HUES6 (cell line): ENCODE measurements around the gene C1orf74.

Experiments
- H3K27ac ChIP-seq: 2 replicates; pipeline ENCODE4 v1.7.0; 2013; ENCODE audit warnings: low read depth, mild to moderate bottlenecking, low read length, inconsistent platforms
- H3K27me3 ChIP-seq: 2 replicates; pipeline ENCODE4 v1.6.1; 2013; ENCODE audit warnings: low read length; ENCODE audit not compliant: control insufficient read depth, insufficient read depth
- H3K36me3 ChIP-seq: 2 replicates; pipeline ENCODE4 v1.6.1; 2013; ENCODE audit warnings: low read length; ENCODE audit not compliant: control insufficient read depth, insufficient read depth
- H3K4me1 ChIP-seq: 2 replicates; pipeline ENCODE4 v1.6.1; 2013; ENCODE audit warnings: low read length; ENCODE audit not compliant: control insufficient read depth, insufficient read depth
- H3K4me3 ChIP-seq: 2 replicates; pipeline ENCODE4 v1.5.1; 2013; ENCODE audit warnings: low read depth, low read length
- H3K9ac ChIP-seq: one replicate; pipeline ENCODE4 v1.6.1; 2013; ENCODE audit warnings: mild to moderate bottlenecking, low read length
- H3K9me3 ChIP-seq: 2 replicates; pipeline ENCODE4 v1.6.1; 2013; ENCODE audit warnings: low read depth, low read length; ENCODE audit not compliant: control insufficient read depth, insufficient read depth

The C1orf74 gene

DNA sequence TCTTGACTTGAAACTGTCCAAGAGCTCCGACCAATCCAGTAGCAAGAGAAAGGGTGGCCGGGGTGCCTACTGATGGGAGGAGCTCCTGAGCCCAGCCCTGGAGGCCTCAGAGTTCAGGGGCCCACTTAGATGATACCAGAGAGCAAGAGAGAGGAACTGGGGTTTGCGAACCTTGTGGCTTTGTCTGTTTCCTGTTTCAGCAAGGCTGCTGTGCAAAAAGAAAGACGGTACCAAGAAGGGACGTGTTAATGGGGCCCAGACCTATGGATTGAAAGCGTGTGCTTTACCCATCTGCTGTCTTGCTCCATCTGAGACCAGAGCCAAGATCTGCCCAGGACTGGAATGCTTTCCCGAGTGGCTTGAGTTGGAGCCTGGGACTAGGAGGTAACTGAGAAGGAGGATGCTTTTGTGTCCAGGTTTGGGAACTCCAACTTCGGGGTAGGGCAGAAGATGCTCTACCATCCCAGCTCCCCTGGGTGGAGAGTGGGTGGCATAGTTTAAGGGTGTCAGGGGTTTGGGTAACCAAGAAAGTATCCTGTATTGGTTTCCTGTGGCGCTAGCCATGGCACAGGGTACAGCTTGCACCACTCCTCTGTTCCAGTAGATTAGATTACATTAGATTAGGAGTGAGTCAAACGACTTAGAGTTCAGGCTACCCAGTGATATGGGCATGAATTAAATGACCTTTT, 28.3 kb downstream of the C1orf74 start, which contains the start of gene TRAF3IP3:
TSS of gene TRAF3IP3 (plus strand) at position 128 of the 689 bp plus-strand sequence. CDS start 3,987 bp downstream, outside the sequence.
- Histone ChIP-seq H3K36me3 (no peaks in the 10 kb centered on the region), H3K4me3 (no peak within 1 kb of the TSS), H3K9me3 (no peaks in the 10 kb centered on the region), H3K27me3 (peaks cover 23% of the 10 kb centered on the region), H3K9ac (no peak within 1 kb of the TSS), H3K27ac (no peak within 1 kb of the TSS), H3K4me1 (no peaks in the 10 kb centered on the region)

DNA sequence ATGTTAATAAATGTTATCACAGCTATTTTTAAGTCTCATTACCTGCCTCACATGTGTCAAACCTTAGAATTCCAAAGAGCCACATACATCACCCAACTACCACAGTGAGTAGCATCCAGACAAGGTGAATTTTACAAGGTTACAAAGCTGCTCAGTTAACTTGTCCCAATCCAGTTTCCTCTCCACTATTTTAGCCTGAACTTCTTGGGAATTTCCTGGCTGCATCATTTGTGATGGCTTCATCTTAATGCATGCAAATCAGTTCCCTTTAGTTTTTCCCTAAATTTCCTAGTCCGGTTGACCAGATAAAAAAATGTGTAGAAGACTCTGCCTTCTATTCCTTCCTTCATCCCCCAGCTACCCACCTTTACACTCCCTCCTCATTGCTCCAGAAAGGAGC, 29.1 kb downstream of the C1orf74 start:
- Histone ChIP-seq H3K4me3 (no peak overlapping the region), H3K27me3 (peaks cover 23% of the 10 kb centered on the region), H3K36me3 (no peaks in the 10 kb centered on the region), H3K27ac (no peak overlapping the region), H3K9ac (no peak overlapping the region), H3K4me1 (no peaks in the 10 kb centered on the region), H3K9me3 (no peaks in the 10 kb centered on the region)

DNA sequence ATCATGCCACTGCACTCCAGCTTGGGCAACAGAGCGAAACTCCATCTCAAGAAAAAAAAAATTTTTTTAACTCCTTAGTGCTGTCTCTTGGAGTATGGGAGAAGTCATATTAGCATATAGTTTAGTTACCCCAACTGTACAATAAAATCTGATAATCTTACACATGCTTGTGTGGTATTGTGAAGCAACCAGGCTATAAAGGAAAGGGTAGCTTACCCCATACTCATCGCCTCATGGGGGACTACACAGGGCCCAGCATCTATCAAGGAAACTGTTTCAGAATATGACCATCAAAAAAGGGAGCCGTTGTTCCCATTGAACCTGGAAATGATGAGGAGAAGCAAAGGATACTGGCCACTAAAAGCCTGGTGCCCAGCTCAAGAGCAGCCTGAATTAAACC, 31.5 kb downstream of the C1orf74 start:
- Histone ChIP-seq H3K27ac (no peak overlapping the region), H3K36me3 (no peaks in the 10 kb centered on the region), H3K9me3 (no peaks in the 10 kb centered on the region), H3K27me3 (peaks cover 11% of the 10 kb centered on the region), H3K4me3 (no peak overlapping the region), H3K9ac (no peak overlapping the region), H3K4me1 (peaks cover 9% of the 10 kb centered on the region)

DNA sequence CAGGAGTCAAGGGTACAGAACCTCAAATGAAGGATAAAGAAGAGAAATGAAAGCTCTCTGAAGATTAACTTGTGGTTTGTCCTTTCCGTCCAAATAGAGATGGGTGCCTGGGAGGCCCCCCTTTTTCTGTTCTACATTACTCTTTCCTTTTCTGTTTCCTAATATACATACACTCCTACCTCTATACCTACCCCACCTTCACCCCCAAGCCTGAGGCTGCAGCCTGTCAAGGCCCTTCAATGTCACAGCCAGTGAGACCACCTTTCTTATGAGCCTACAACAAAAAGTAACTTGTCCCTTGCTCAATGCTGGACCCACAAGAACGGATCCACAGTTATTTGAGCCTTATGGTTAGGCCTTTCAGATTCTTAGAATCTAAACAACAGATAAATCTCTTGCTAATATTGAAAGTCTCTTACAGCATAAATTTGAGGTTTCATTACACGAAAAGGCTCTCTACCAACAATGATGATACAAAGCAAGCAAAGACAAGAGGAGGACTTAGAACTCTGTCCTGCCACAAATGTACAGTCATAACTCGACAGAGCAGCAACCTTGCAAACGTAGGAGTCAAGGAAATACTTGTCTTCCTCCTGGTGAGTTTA, 32.6 kb downstream of the C1orf74 start:
- Histone ChIP-seq H3K9ac (no peak overlapping the region), H3K36me3 (no peaks in the 10 kb centered on the region), H3K4me1 (peaks cover 9% of the 10 kb centered on the region), H3K27me3 (peaks cover 14% of the 10 kb centered on the region), H3K27ac (no peak overlapping the region), H3K9me3 (no peaks in the 10 kb centered on the region), H3K4me3 (no peak overlapping the region)

DNA sequence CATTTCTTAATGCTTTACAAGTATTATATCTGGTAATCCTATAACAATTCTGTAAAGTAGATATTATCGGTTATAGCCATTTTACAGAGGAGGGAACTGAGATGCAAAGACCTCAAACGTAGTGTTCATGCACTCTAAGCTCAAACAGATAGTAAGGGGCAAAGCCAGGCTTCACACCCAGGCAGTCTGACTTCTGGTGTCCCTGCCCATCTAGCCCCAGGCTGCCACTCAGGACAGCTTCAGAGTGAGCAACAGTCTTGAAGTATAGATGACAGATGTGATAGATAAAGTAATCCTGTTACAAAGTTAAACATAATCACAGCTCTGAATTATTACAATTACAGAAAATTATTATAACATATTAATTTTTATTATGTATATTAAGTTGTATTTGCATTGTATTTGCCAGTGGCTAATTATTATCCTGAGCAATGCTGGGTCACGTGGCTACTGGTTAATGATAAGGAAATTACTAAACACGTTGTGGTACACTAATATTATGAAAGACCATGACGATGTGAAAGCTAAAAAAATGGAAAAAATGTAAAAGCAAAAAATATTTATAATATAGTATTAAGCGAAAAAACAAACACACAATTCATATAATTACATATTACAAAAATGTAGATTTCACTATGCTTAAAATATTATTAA, 34.6 kb downstream of the C1orf74 start:
- H3K9ac ChIP-seq = no peak overlapping the region
- H3K27ac ChIP-seq = no peak overlapping the region
- peaks cover 9% of the 10 kb centered on the region for H3K4me1 ChIP-seq
- no peaks in the 10 kb centered on the region for H3K9me3 ChIP-seq
- H3K36me3 ChIP-seq = no peaks in the 10 kb centered on the region
- peaks cover 19% of the 10 kb centered on the region; the same call in 1 of the 2 replicates for H3K27me3 ChIP-seq
- no peak overlapping the region for H3K4me3 ChIP-seq

DNA sequence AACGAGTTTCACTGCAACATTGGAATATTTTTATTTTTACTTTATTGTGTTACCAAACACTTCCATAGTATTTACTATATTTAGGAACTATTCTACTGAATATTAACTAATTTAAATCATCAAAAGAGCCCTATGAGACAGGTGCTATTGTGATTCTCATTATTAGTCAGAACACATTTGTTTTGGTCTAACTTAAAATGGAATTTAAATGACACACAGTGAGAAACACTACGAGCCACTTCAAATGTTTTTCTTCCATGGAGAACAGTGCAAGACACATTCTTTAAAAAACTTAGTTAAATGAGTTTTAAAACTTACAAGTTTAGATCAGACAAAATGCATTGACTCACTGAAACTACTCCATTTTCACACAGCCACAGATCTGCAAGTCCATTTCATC, 35.2 kb downstream of the C1orf74 start:
- Histone ChIP-seq H3K27ac (no peak overlapping the region), H3K9me3 (no peaks in the 10 kb centered on the region), H3K36me3 (no peaks in the 10 kb centered on the region), H3K9ac (no peak overlapping the region), H3K4me1 (peaks cover 9% of the 10 kb centered on the region), H3K27me3 (peaks cover 22% of the 10 kb centered on the region; the same call in 1 of the 2 replicates), H3K4me3 (no peak overlapping the region)

DNA sequence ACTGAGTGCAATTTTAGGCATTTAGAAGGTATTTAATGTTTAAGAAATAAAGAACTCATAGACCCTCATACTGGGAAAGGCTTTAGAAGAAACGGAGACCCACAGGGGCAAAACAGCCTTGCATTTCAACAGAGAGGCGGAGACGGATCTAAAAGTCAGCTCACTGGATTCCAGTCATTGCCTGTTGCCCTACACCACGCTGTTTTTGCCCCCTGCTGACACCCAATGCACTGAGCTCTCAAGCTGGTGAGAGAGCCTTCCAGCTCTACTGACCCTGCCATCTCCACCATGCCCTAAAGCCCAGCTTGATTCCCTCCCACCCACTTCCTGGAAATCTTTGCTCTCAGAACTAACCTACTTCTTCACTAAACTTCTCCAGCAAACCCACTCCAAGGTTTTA, 35.7 kb downstream of the C1orf74 start:
- H3K27ac ChIP-seq = no peak overlapping the region

DNA sequence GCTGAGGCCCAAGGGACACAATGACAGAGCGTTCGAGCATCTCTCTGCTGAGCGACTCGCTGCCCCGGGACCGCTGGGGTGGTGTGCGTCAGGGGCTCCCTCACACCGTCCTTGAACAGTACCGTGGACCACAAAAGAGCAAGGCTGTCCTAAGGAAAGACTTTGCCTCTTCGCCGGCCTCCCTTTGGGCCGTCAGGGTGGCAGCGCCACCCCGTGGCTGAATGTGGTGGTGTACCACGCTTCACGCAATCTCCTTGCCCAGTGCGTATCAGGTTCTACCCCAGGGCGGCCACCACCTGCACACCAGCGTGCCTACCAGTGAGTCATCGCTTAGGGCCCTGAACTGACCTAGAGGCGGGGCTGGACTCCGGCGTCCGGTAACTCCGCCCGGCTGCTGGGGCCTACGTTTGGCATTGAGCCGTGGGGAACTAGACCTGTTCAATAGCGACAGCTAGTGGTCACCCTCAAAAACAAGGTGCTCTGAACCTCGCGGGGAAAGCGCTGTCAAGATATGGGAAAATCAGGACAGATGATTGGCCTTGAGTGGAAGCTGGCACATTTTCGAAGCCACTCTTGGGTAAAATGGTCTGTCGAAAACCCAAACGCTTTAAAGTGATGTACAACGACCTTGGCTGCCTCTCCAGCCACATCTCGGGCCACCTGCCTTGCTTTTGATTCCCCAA, 36.6 kb downstream of the C1orf74 start:
- no peak overlapping the region for H3K9ac ChIP-seq
- no peak overlapping the region for H3K27ac ChIP-seq
- H3K4me1 ChIP-seq = peaks cover 9% of the 10 kb centered on the region
- H3K27me3 ChIP-seq = peaks cover 28% of the 10 kb centered on the region
- H3K4me3 ChIP-seq = peak overlapping the region; percentile 35
- H3K36me3 ChIP-seq = no peaks in the 10 kb centered on the region
- H3K9me3 ChIP-seq = no peaks in the 10 kb centered on the region

More for the DNA sequence above, 35.7 kb downstream of the C1orf74 start:
- Histone ChIP-seq H3K27me3 (peaks cover 23% of the 10 kb centered on the region; the same call in 1 of the 2 replicates), H3K36me3 (no peaks in the 10 kb centered on the region), H3K4me3 (no peak overlapping the region), H3K9me3 (no peaks in the 10 kb centered on the region), H3K4me1 (peaks cover 9% of the 10 kb centered on the region), H3K9ac (no peak overlapping the region)

DNA sequence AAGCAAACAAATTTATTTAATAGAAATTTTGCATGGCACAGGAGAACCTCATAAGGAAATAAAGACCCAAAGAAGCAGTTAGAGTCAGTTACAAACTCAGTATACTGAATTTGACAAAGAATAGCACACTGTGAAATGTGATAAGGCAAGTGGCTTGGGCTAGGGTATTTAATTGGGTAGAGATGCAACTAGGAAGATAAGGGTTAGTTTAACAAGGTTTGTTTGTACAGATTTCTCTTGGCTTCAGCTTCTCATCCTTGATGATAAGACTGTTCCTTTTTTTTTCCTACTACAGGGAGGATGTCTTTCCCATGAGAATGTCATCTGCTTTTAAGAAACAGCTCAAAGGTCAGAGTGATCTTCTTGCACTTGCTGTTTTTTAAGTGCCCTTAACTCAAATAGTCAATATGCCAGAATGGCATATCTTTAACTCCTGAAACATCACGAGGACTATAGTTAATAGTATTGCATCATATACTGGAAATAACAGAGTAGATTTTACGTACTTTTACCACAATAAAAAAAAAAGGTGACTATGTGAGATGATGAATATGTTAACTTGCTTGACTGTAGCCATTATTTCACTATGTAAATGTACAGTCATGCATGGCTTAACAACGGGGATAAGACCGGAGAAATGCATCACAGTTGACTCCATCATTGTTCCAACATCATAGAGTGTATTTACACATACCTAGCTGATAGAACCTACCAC, 37.8 kb downstream of the C1orf74 start:
- peaks cover 28% of the 10 kb centered on the region for H3K27me3 ChIP-seq
- H3K4me3 ChIP-seq = no peak overlapping the region
- no peak overlapping the region for H3K27ac ChIP-seq
- H3K4me1 ChIP-seq = peaks cover 9% of the 10 kb centered on the region
- H3K9me3 ChIP-seq = no peaks in the 10 kb centered on the region
- no peaks in the 10 kb centered on the region for H3K36me3 ChIP-seq
- no peak overlapping the region for H3K9ac ChIP-seq

DNA sequence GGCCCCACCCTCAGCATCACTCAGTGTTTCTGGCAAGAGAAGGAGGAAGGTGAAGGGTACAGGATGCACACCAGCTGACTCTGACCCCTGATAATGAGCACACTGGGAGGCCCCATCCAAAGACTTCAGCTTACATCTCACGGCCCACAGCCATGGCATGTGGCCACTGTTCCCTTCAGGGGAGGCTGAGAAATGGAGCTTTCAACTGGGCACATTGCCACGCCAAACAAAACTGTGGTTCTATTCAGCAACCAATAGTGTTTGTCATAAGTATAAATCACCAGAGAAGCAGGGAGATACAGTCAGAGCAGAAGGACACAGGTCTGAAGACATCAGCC, 41.2 kb downstream of the C1orf74 start:
- Histone ChIP-seq H3K27me3 (peaks cover 23% of the 10 kb centered on the region), H3K36me3 (no peaks in the 10 kb centered on the region), H3K4me1 (peaks cover 2% of the 10 kb centered on the region), H3K9ac (no peak overlapping the region), H3K9me3 (no peaks in the 10 kb centered on the region), H3K27ac (no peak overlapping the region), H3K4me3 (no peak overlapping the region)
